ENCODE data around the gene CNPY4. TPM values are rescaled to one million over a fixed set of nuclear protein-coding genes. Genes with fewer than 3 reads are reported as not detected.

The CNPY4 gene
- total RNA-seq (10 to 100 TPM; 11.7 to 28.7 (median 22.0) TPM), polyA plus RNA-seq (10 to 100 TPM; 33.9 to 42.8 TPM)
- long read RNA-seq, donor 1, transcript CNPY4-201 (6 exons, 1,502 nt) = major isoform, 47 of 57 reads
- long read RNA-seq, donor 1, partial matches to known transcripts = 1 of 57 reads
- long read RNA-seq, donor 1, other reads (novel, unspliced or antisense) = 9 of 57 reads
- long read RNA-seq, donor 2, transcript CNPY4-204 (5 exons, 1,024 nt) = minor isoform, 6 of 15 reads
- long read RNA-seq, donor 2, transcript CNPY4-201 (6 exons, 1,502 nt) = major isoform, 9 of 15 reads
- long read RNA-seq, donor 2, partial matches to known transcripts = 0 of 15 reads
- long read RNA-seq, donor 2, other reads (novel, unspliced or antisense) = 0 of 15 reads
- long read RNA-seq, donor 3, transcript CNPY4-201 (6 exons, 1,502 nt) = major isoform, 13 of 22 reads
- long read RNA-seq, donor 3, partial matches to known transcripts = 3 of 22 reads
- long read RNA-seq, donor 3, other reads (novel, unspliced or antisense) = 6 of 22 reads

- H3K27ac ChIP-seq = peak within 1 kb of the TSS; percentile 70 to 90
- no peaks in the 10 kb centered on the region for H3K4me1 ChIP-seq (ENCODE audit: insufficient read depth)
- TF ChIP-seq POLR2A (IDR thresholded peaks at IDR 0.05) (peak; percentile 61), EP300 (IDR thresholded peaks at IDR 0.05) (no peak), CTCF (IDR thresholded peaks at IDR 0.05) (no peak)
- H3K4me3 ChIP-seq = peak within 1 kb of the TSS; percentile 86
- no peaks in the 10 kb centered on the region for H3K36me3 ChIP-seq
- H3K9me3 ChIP-seq = no peaks in the 10 kb centered on the region
- 0 to 1% (median 0%) methylated on average over 43 to 49 of the region's 49 CpGs for WGBS, 3 donors
- no peaks in the 10 kb centered on the region for H3K27me3 ChIP-seq
- intact Hi-C loops (cut with DNase I) = no loop called here
- peak; percentile 95 to 98 (median 96) for DNase-seq
Observed at GRCh38 chr7:100119072-100119969, at the start of gene CNPY4, which contains the start of gene TAF6. TSS of gene CNPY4 (plus strand) at chr7:100119634. CDS start at chr7:100119745, 111 bp downstream. TSS of gene TAF6 (minus strand) at chr7:100119358. CDS start at chr7:100114209, 5,149 bp downstream.

- H3K9me3 ChIP-seq = peaks cover 6 to 27% of the 10 kb centered on the region in 2 donors
- no peak for TF ChIP-seq POLR2A (IDR thresholded peaks at IDR 0.05)
- no peak for TF ChIP-seq EP300 (IDR thresholded peaks at IDR 0.05)
- no peak for TF ChIP-seq CTCF (IDR thresholded peaks at IDR 0.05)
- H3K27ac ChIP-seq = no peak overlapping the region
- peaks cover 15% of the 10 kb centered on the region for H3K36me3 ChIP-seq
- H3K4me3 ChIP-seq = no peak overlapping the region
- no peak for DNase-seq
- intact Hi-C loops (cut with DNase I) = no loop called here
- H3K4me1 ChIP-seq (ENCODE audit: insufficient read depth) = peaks cover 5% of the 10 kb centered on the region
- no peaks in the 10 kb centered on the region for H3K27me3 ChIP-seq
- 96 to 97% (median 97%) methylated on average over 5 of the region's 5 CpGs for WGBS, 3 donors
Observed at GRCh38 chr7:100069991-100070390, 49.4 kb upstream of the CNPY4 start.

GRCh38 chr7:100071018-100071723 lies 48.3 kb upstream of the CNPY4 start:
- Histone ChIP-seq H3K4me3 (no peak overlapping the region), H3K9me3 (peaks cover 6 to 27% of the 10 kb centered on the region in 2 donors), H3K27me3 (no peaks in the 10 kb centered on the region), H3K27ac (no peak overlapping the region), H3K36me3 (peaks cover 15% of the 10 kb centered on the region), H3K4me1 (ENCODE audit: insufficient read depth) (no peaks in the 10 kb centered on the region)
- TF ChIP-seq EP300 (IDR thresholded peaks at IDR 0.05) (no peak), CTCF (IDR thresholded peaks at IDR 0.05) (no peak), POLR2A (IDR thresholded peaks at IDR 0.05) (no peak)
- intact Hi-C loops (cut with DNase I) = no loop called here
- no peak for DNase-seq
- WGBS, 3 donors = 97 to 98% (median 98%) methylated on average over 11 of the region's 11 CpGs

- Histone ChIP-seq H3K4me3 (no peak overlapping the region), H3K36me3 (peaks cover 15% of the 10 kb centered on the region), H3K4me1 (ENCODE audit: insufficient read depth) (no peaks in the 10 kb centered on the region), H3K27me3 (no peaks in the 10 kb centered on the region), H3K9me3 (peaks cover 6 to 27% of the 10 kb centered on the region in 2 donors), H3K27ac (no peak overlapping the region)
- intact Hi-C loops (cut with DNase I) = no loop called here
- TF ChIP-seq EP300 (IDR thresholded peaks at IDR 0.05) (no peak), CTCF (IDR thresholded peaks at IDR 0.05) (no peak), POLR2A (IDR thresholded peaks at IDR 0.05) (no peak)
- DNase-seq = no peak
- WGBS, 3 donors = 96 to 98% (median 97%) methylated on average over 10 of the region's 10 CpGs
Observed at GRCh38 chr7:100072462-100072861, 47.0 kb upstream of the CNPY4 start.
